GM12872 (cell line): ENCODE results near the gene SYNJ1.

Experiments used
- TF ChIP-seq, protein P1 (sequence below): IDR thresholded peaks from 3 replicates; pipeline ENCODE4 v1.5.1; 2011; ENCODE audit warnings: low read depth, mild to moderate bottlenecking, low read length, moderate library complexity; ENCODE audit not compliant: insufficient read depth

The SYNJ1 gene

DNA sequence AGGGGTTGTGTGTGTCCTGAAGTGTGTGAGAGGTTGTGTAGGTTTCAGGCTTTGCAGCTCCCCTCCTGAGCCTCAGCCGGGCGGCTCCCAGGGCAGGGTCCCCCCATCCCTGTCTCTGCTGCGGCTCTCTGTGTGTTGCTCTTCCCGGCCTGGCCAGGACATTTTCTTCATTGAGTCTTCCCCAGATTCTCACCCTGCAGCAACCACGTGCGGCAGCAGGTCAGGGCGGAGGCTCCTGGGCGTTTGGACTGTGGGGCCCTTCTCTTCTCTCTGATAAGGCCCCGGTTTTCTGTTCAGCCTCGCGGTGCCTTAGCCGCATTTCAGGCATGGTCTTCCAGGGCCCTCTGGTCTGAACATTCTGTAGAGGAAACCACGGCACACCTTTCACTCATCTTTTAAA lies 140.7 kb downstream of the SYNJ1 start:
- TF ChIP-seq, protein P1, sequence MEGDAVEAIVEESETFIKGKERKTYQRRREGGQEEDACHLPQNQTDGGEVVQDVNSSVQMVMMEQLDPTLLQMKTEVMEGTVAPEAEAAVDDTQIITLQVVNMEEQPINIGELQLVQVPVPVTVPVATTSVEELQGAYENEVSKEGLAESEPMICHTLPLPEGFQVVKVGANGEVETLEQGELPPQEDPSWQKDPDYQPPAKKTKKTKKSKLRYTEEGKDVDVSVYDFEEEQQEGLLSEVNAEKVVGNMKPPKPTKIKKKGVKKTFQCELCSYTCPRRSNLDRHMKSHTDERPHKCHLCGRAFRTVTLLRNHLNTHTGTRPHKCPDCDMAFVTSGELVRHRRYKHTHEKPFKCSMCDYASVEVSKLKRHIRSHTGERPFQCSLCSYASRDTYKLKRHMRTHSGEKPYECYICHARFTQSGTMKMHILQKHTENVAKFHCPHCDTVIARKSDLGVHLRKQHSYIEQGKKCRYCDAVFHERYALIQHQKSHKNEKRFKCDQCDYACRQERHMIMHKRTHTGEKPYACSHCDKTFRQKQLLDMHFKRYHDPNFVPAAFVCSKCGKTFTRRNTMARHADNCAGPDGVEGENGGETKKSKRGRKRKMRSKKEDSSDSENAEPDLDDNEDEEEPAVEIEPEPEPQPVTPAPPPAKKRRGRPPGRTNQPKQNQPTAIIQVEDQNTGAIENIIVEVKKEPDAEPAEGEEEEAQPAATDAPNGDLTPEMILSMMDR = no peak

DNA sequence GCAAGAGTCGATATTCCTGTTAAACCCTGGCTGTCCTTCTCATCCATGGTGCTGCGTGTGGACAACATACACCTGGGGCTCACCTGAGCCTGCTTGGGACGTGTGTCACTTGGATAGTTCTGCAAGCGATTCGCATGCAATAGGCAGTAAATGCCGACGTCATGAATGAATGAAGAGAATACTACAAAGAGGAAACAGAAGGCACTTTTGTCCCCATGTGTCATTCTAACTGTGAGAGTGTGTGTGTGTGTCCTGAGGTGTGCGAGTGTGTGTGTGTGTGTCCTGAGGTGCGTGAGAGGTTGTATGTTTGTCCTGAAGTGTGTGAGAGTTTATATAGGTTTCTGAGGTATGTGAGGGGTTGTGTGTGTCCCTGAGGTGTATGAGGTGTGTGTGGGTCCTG lies 141.8 kb downstream of the SYNJ1 start:
- TF ChIP-seq, protein P1 = no peak

DNA sequence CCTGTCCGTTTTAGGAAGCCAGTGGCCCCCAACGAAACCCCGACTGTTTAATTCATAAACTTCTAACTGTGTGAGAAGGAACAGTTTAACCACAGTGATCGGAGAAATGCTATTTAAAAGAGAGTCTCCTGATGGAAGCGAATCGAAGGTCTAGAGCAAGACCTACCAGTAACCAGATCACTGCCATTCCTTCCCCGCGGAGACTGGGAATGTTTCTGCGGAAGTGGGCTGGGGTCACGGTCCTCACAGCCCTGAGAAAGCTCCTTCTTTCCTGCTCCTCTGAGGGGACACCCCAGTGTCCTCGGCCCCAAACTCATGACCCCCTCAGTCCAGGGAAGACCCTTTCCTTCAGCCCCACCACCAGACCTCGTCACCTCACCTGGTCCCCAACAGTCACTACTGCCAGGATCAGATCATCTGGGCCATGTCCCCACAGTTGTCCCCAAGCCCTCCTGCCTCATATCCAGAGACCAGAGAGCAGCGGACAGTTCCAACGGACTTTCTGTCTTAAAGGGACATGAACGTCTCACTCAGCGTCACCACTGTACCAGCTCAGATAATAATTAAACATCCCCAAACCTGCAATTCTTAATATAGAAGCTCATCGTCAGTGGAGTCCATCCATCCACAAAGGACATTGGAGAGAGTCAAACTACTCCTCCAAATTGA lies 142.6 kb downstream of the SYNJ1 start, which contains the start of gene TCP10L:
TCP10L (minus strand) TSS at position 482 of the 669 bp plus-strand sequence. CDS start 1,219 bp downstream, outside the sequence.
- TF ChIP-seq, protein P1 = no peak

DNA sequence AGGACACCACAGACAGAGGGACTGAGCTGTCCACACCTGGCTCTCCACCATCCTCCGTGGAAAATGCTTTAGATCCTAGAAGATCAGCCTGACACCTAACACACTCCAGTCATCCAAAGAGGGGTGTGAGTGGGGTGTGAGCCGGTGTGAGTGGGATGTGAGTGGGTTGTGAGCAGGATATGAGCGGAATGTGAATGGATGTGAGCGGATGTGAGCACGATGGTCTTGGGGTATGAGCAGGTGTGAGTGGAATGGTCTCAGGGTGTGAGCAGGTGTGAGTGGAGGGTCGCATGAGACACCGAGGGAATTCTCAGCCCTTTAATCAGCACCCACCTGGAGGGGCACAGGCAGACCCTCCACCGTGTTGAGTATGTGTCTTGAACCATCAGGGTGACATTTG lies 143.3 kb downstream of the SYNJ1 start:
- TF ChIP-seq, protein P1 = no peak

DNA sequence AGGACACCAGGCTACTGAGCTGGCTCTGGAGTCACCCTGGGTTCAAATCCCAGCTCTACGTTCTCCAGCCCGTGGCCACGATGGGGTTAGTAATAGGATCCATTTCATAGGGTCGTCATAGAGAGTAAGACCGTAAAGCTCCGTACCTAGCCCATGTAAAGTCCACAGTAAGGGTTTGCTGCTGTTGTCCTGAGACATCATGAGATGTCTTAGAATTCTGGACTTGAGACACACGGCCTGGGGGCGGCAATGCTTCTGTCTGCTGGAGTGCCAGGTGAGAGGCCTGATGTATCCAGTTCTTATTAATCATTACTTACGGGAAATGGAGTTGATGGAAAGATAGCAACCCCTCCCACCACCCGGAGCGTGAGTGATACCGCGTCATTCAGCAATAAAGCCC lies 146.1 kb downstream of the SYNJ1 start:
- TF ChIP-seq, protein P1 = no peak

DNA sequence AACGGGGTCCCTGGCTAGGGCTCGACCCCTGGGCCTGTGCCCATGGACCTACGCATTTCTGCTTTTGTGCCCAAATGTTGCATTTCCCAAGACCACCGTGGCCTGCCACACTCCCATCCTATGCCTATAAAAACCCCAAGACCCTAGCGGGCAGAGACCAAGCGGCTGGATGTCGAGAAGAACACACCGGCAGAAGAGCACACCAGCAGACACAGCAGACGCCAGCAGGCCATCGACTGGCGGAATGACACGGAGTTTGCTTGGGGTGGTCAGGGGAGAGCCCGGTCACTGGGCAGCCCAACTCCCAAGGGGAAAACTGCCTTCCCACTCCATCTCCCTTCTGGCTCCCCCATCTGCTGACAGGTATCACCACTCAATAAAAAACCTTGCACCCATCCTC lies 146.9 kb downstream of the SYNJ1 start:
- TF ChIP-seq, protein P1 = no peak
